Measurements from ENCODE around the gene PCDHGA2. TPM values are rescaled to one million over a fixed set of nuclear protein-coding genes. Genes with fewer than 3 reads are reported as not detected.

PCDHGA2 gene
- total RNA-seq, 4 donors from 2014 or later = 3.2 to 5.6 (median 4.4) TPM

- ATAC-seq = no peak
- TF ChIP-seq CTCF (IDR thresholded peaks at IDR 0.05) (no peak), EP300 (IDR thresholded peaks at IDR 0.05) (no peak), POLR2AphosphoS5 (IDR thresholded peaks at IDR 0.05) (no peak)
- Histone ChIP-seq H3K4me1 (no peaks in the 10 kb centered on the region), H3K36me3 (peaks cover 0 to 10% of the 10 kb centered on the region in 2 donors), H3K27ac (peak within 1 kb of the TSS in 1 of 4 donors; percentile 5), H3K27me3 (peaks cover 37% of the 10 kb centered on the region), H3K9me3 (peaks cover 0 to 100% (median 7%) of the 10 kb centered on the region in 3 donors), H3K4me3 (peak within 1 kb of the TSS in 1 of 2 donors; percentile 35)
- 8 to 19% methylated on average over 11 to 23 of the region's 34 CpGs for WGBS, 2 donors (ENCODE audit: low coverage in 1 of 2)
Measured at GRCh38 chr5:141363952-141364660, 25.5 kb downstream of the PCDHGA2 start, which contains the start of gene PCDHGA5. PCDHGA5 (plus strand) TSS chr5:141364162; CDS start chr5:141364331, 169 bp downstream.

GRCh38 chr5:141366016-141366896 is 27.7 kb downstream of the PCDHGA2 start:
- Histone ChIP-seq H3K27me3 (peaks cover 33% of the 10 kb centered on the region), H3K4me1 (no peaks in the 10 kb centered on the region), H3K36me3 (peaks cover 0 to 10% of the 10 kb centered on the region in 2 donors), H3K9me3 (peaks cover 0 to 100% (median 5%) of the 10 kb centered on the region in 3 donors), H3K4me3 (no peak overlapping the region), H3K27ac (no peak overlapping the region)
- no peak for ATAC-seq
- 41 to 43% methylated on average over 4 to 13 of the region's 46 CpGs for WGBS, 2 donors (ENCODE audit: low coverage in 1 of 2)
- no peak for TF ChIP-seq POLR2A (IDR thresholded peaks at IDR 0.05)
- TF ChIP-seq CTCF (IDR thresholded peaks at IDR 0.05) = no peak

GRCh38 chr5:141369994-141370848 is 31.7 kb downstream of the PCDHGA2 start, which contains the start of gene PCDHGB3:
PCDHGB3 (plus strand) TSS chr5:141370242; CDS start chr5:141370395, 153 bp downstream.
- peak in 1 of 4 experiments; percentile 25 for TF ChIP-seq CTCF (IDR thresholded peaks at IDR 0.05)
- TF ChIP-seq POLR2A (IDR thresholded peaks at IDR 0.05) = no peak

DNA sequence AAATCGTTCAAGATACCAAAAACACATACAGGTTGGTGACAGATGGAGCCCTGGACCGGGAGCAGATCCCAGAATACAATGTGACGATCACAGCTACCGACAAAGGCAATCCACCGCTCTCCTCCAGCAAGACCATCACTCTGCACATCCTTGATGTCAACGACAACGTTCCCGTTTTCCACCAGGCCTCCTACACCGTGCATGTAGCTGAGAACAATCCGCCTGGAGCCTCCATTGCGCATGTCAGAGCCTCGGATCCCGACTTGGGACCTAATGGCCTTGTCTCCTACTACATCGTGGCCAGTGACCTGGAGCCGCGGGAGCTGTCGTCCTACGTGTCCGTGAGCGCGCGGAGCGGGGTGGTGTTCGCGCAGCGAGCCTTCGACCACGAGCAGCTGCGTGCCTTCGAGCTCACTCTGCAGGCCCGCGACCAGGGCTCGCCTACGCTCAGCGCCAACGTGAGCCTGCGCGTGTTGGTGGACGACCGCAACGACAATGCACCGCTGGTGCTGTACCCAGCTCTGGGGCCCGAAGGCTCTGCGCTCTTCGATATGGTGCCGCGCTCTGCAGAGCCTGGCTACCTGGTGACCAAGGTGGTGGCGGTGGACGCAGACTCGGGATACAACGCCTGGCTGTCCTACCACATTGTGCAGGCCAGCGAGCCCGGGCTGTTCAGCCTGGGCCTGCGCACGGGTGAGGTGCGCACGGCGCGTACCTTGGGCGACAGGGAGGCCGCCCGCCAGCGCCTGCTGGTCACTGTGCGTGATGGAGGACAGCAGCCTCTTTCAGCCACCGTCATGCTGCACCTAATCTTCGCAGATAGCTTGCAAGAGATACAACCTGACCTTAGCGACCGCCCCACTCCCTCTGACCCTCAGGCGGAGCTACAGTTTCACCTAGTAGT is 33.3 kb downstream of the PCDHGA2 start:
- no peaks in the 10 kb centered on the region for H3K4me1 ChIP-seq
- H3K36me3 ChIP-seq = no peaks in the 10 kb centered on the region
- WGBS, 2 donors (ENCODE audit: low coverage in 1 of 2) = 27 to 34% methylated on average over 12 to 20 of the region's 69 CpGs
- H3K27me3 ChIP-seq = peaks cover 10% of the 10 kb centered on the region
- no peak for TF ChIP-seq POLR2A (IDR thresholded peaks at IDR 0.05)
- TF ChIP-seq POLR2AphosphoS5 (IDR thresholded peaks at IDR 0.05) = no peak
- no peak for TF ChIP-seq CTCF (IDR thresholded peaks at IDR 0.05)
- no peak for TF ChIP-seq EP300 (IDR thresholded peaks at IDR 0.05)
- peaks cover 3 to 100% (median 6%) of the 10 kb centered on the region in 3 donors for H3K9me3 ChIP-seq
- H3K4me3 ChIP-seq = no peak overlapping the region
- H3K27ac ChIP-seq = no peak overlapping the region
- ATAC-seq = no peak

More at GRCh38 chr5:141369994-141370848, 31.7 kb downstream of the PCDHGA2 start, which contains the start of gene PCDHGB3:
- peaks cover 3 to 100% (median 9%) of the 10 kb centered on the region in 3 donors for H3K9me3 ChIP-seq
- no peak within 1 kb of the TSS for H3K27ac ChIP-seq
- peaks cover 23% of the 10 kb centered on the region for H3K27me3 ChIP-seq
- 20 to 23% methylated on average over 13 to 22 of the region's 32 CpGs for WGBS, 2 donors (ENCODE audit: low coverage in 1 of 2)
- H3K36me3 ChIP-seq = no peaks in the 10 kb centered on the region
- peak within 1 kb of the TSS in 1 of 2 donors; percentile 25 for H3K4me3 ChIP-seq
- ATAC-seq = no peak
- no peaks in the 10 kb centered on the region for H3K4me1 ChIP-seq

Data from gastroesophageal sphincter (tissue), 4 donors.